ENCODE data around the gene HLA-DRB1. TPM values are rescaled to one million over a fixed set of nuclear protein-coding genes. Genes with fewer than 3 reads are reported as not detected.
"Not testable (repeated sequence)": the region's sequence is repeated elsewhere in the genome, so short reads cannot be mapped to it uniquely, and the experiment has no call there.

The HLA-DRB1 gene
- total and polyA plus RNA-seq, 8 donors = 4.1 to 111 (median 24.2) TPM

- H3K27ac ChIP-seq = no peak overlapping the region
- no peaks in the 10 kb centered on the region for H3K27me3 ChIP-seq
- H3K4me1 ChIP-seq = no peaks in the 10 kb centered on the region
- TF ChIP-seq, protein P1, sequence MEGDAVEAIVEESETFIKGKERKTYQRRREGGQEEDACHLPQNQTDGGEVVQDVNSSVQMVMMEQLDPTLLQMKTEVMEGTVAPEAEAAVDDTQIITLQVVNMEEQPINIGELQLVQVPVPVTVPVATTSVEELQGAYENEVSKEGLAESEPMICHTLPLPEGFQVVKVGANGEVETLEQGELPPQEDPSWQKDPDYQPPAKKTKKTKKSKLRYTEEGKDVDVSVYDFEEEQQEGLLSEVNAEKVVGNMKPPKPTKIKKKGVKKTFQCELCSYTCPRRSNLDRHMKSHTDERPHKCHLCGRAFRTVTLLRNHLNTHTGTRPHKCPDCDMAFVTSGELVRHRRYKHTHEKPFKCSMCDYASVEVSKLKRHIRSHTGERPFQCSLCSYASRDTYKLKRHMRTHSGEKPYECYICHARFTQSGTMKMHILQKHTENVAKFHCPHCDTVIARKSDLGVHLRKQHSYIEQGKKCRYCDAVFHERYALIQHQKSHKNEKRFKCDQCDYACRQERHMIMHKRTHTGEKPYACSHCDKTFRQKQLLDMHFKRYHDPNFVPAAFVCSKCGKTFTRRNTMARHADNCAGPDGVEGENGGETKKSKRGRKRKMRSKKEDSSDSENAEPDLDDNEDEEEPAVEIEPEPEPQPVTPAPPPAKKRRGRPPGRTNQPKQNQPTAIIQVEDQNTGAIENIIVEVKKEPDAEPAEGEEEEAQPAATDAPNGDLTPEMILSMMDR (IDR thresholded peaks at IDR 0.05) = no peak
- no peak for TF ChIP-seq POLR2AphosphoS5 (IDR thresholded peaks at IDR 0.05)
- TF ChIP-seq EP300 (IDR thresholded peaks at IDR 0.05) = no peak
- TF ChIP-seq POLR2A (IDR thresholded peaks at IDR 0.05) = no peak
- no peak overlapping the region for H3K4me3 ChIP-seq
- H3K36me3 ChIP-seq = no peaks in the 10 kb centered on the region
- no peaks in the 10 kb centered on the region for H3K9me3 ChIP-seq
- WGBS, 5 donors = 15 to 45% (median 30%) methylated on average over 4 to 5 of the region's 5 CpGs
- no peak for DNase-seq
- intact Hi-C loops (cut with DNase I; ENCODE audit: low total_unique reads) = no loop called here
Observed at GRCh38 chr6:32553037-32553742, 36.5 kb downstream of the HLA-DRB1 start.

GRCh38 chr6:32551410-32551809 is 38.2 kb downstream of the HLA-DRB1 start:
- Histone ChIP-seq H3K4me3 (no peak overlapping the region), H3K27me3 (no peaks in the 10 kb centered on the region), H3K27ac (no peak overlapping the region), H3K9me3 (no peaks in the 10 kb centered on the region), H3K4me1 (no peaks in the 10 kb centered on the region), H3K36me3 (no peaks in the 10 kb centered on the region)
- TF ChIP-seq POLR2AphosphoS5 (IDR thresholded peaks at IDR 0.05) (no peak), POLR2A (IDR thresholded peaks at IDR 0.05) (no peak), EP300 (IDR thresholded peaks at IDR 0.05) (no peak)
- TF ChIP-seq, protein P1 (IDR thresholded peaks at IDR 0.05) = no peak
- intact Hi-C loops (cut with DNase I; ENCODE audit: low total_unique reads) = no loop called here
- DNase-seq = no peak
- WGBS, 5 donors = 29 to 57% (median 40%) methylated on average over 4 to 5 of the region's 5 CpGs

DNA sequence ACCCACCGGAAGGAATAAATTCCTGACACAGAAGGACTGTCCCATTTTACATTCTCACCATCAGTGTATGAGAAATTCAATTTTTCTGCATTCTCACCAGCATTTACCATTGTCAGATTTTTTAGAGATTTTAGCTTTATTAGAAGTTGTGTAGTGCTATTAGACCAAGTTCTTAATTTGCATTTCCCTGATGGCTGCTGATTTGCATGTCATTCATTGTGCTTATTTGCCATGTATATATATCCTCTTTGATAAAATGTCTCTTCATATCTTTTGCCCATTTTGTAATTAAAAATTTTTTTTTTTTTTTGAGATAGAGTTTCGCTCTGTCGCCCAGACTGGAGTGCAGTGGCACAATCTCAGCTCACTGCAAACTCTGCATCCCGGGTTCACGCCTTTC is 49.8 kb downstream of the HLA-DRB1 start:
- Histone ChIP-seq H3K27me3 (no peaks in the 10 kb centered on the region), H3K9me3 (no peaks in the 10 kb centered on the region), H3K4me1 (no peaks in the 10 kb centered on the region), H3K27ac (no peak overlapping the region), H3K4me3 (no peak overlapping the region), H3K36me3 (no peaks in the 10 kb centered on the region)
- no peak for DNase-seq
- intact Hi-C loops (cut with DNase I; ENCODE audit: low total_unique reads) = no loop called here
- 28 to 85% (median 45%) methylated on average over 2 to 5 of the region's 5 CpGs for WGBS, 5 donors
- TF ChIP-seq POLR2A (IDR thresholded peaks at IDR 0.05) (no peak), EP300 (IDR thresholded peaks at IDR 0.05) (no peak), POLR2AphosphoS5 (IDR thresholded peaks at IDR 0.05) (no peak)
- TF ChIP-seq, protein P1 (IDR thresholded peaks at IDR 0.05) = no peak

DNA sequence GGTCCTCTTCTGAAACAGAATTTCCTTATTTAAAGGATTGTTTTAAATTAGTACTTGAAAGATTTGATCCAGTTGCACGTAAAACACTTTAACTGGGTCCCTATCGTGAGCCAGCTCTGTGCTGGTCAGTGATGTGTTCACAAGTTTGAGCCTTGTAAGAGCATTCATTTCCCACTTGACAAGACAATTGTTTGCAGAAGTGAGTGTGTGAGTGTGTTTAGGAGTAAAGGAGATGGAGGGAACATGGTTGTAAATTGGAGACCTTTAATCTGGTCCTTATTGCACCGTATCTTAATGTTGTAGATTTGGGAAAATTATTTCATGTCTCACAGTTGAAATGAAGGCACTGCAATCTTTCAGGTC is 59.2 kb downstream of the HLA-DRB1 start:
- H3K9me3 ChIP-seq; DNase-seq; H3K27ac ChIP-seq; H3K4me3 ChIP-seq; H3K4me1 ChIP-seq; intact Hi-C loops (cut with DNase I; ENCODE audit: low total_unique reads); H3K36me3 ChIP-seq; H3K27me3 ChIP-seq: not testable (repeated sequence)
- WGBS, 5 donors = 0 to 23% (median 0%) methylated on average over 1 to 3 of the region's 3 CpGs

- WGBS, 5 donors = 0 to 32% (median 27%) methylated on average over 1 to 4 of the region's 4 CpGs
- Histone ChIP-seq H3K36me3 (no peaks in the 10 kb centered on the region), H3K27ac (no peak within 1 kb of the TSS), H3K9me3 (no peaks in the 10 kb centered on the region), H3K4me1 (no peaks in the 10 kb centered on the region), H3K27me3 (no peaks in the 10 kb centered on the region), H3K4me3 (no peak within 1 kb of the TSS)
- TF ChIP-seq POLR2AphosphoS5 (IDR thresholded peaks at IDR 0.05) (no peak), POLR2A (IDR thresholded peaks at IDR 0.05) (no peak), EP300 (IDR thresholded peaks at IDR 0.05) (no peak)
- TF ChIP-seq, protein P1 (IDR thresholded peaks at IDR 0.05) = no peak
- peak; percentile 4 to 34 for DNase-seq
- intact Hi-C loops (cut with DNase I; ENCODE audit: low total_unique reads) = loop anchor here (10.0 kb wide), 1 partner anchor 55 kb away; the partner anchor contains the start of gene HLA-DRB1
Observed at GRCh38 chr6:32529697-32530430, 59.8 kb downstream of the HLA-DRB1 start, which contains the start of gene HLA-DRB5. TSS of gene HLA-DRB5 (minus strand) at chr6:32530287. CDS start at chr6:32530224, 63 bp downstream.
